NCI-H187 treated with DMSO at 0.1 percent for 48 hours (cell line): ENCODE results near the gene ADD1.

Source experiments
- DNase-seq: peaks from one replicate; lab custom pipeline; 2025; lab: John Stamatoyannopoulos, UW

Gene ADD1

DNA sequence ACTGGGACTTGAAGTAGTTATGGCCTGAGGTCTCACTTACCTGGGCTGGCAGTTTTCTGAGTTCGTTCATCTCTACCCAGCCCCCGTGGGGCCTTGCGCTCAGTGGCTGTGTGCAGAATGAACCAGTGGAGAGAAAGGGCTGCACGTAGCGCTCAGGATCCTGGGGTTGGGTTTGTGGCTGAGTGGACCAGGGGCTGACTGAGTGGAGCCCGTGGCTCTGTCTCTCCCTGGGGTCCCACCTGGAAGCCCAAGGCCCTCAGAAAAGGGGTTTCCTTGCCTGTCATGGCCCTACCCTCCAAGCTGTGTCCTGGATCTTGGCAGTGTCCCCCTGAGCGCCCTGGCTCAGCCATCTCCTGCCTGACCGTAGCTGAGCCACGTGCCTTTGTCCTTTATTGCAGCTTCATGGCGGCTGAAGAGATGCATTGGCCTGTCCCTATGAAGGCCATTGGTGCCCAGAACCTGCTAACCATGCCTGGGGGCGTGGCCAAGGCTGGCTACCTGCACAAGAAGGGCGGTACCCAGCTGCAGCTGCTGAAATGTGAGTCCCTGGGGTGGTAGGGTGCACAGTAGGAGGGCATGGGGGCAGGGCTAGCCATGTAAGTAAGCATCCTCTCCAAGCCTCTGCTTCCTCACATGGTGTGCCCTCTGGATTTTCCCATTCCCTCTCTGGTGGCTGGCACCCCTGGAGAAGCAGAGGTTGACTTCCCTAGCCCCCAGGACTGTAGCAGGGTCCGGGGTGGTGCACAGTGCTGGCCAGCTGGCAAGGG, 23.2 kb upstream of the ADD1 start:
- peak; percentile 29 for DNase-seq

- no peak for DNase-seq
These were observed 21.0 kb upstream of the ADD1 start for GRCh38 chr4:2822461-2823300.

DNA sequence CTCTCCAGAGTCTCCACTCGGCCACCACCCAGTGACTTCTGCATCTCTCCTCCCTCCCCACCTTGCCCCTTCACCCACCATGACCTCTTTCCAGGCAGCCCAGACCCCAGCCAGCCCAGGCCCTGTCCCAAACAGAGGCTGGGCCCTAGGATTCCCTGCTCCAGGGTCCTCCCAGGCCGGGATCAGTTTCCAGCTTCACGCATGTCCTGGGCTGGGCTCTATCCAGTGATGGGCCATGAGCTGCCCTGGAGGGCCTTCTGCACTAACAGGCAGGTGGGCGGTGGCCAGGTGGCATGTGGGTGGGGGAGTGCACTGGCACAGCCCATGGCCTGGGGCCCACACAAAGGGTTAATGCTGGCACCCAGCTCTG, 20.4 kb upstream of the ADD1 start:
- no peak for DNase-seq

GRCh38 chr4:2823671-2824328, 19.8 kb upstream of the ADD1 start:
- no peak for DNase-seq

DNA sequence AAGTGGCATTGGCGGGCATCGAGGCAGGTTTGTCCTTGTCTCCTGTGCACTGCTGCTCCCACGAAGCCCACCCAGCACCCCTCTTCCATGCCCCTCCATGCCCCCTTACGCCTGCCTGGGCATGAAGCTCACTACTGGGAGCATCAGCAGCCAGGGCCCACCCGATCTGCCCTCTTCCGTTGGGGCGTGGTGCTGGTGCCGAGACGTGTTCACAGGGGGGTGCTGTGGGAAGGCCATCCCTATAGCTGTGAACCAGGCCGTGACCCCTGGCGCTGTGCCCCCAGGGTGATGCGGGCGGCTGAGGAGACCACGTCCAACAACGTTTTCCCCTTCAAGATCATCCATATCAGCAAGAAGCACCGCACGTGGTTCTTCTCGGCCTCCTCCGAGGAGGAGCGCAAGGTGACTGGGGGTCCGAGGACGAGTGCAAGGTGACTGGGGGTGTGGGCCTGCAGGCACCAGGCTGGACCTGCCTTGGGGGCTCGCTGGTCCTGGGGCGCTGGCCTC, 19.3 kb upstream of the ADD1 start:
- no peak for DNase-seq

DNA sequence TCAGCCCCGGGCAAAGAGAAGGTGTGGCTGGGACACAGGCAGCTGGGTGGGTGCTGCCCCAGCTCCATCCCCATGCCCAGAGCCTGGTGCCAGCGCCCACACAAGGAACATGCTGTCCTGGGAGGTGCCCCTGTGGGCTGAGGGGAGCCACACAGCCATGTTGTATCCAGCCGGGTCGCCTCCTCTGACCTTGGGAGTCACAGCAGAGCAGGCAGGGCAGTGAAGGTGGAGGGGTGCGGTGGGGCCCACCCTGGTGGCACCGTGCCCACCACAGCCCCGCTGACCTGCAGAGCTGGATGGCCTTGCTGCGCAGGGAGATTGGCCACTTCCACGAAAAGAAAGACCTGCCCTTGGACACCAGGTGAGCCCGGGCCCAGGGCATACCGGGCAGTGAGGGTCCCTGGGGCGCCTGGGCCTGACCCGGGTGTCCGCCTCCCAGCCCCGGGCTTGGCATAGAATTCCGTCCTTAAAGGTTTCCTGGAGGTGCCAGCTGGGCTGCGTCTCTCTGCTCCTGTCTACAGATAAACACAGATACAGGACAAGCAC, 18.7 kb upstream of the ADD1 start:
- DNase-seq: no peak

- DNase-seq: no peak
These were observed 17.9 kb upstream of the ADD1 start for GRCh38 chr4:2825740-2826139.

- DNase-seq: no peak
These were observed 16.4 kb upstream of the ADD1 start for GRCh38 chr4:2827071-2827873.

GRCh38 chr4:2827874-2828751, 15.5 kb upstream of the ADD1 start:
- no peak for DNase-seq

- no peak for DNase-seq
These were observed 14.9 kb upstream of the ADD1 start for GRCh38 chr4:2828758-2829181.

- DNase-seq: no peak
These were observed 14.2 kb upstream of the ADD1 start for GRCh38 chr4:2829321-2829932.

GRCh38 chr4:2829933-2830451, 13.7 kb upstream of the ADD1 start:
- DNase-seq: no peak

DNA sequence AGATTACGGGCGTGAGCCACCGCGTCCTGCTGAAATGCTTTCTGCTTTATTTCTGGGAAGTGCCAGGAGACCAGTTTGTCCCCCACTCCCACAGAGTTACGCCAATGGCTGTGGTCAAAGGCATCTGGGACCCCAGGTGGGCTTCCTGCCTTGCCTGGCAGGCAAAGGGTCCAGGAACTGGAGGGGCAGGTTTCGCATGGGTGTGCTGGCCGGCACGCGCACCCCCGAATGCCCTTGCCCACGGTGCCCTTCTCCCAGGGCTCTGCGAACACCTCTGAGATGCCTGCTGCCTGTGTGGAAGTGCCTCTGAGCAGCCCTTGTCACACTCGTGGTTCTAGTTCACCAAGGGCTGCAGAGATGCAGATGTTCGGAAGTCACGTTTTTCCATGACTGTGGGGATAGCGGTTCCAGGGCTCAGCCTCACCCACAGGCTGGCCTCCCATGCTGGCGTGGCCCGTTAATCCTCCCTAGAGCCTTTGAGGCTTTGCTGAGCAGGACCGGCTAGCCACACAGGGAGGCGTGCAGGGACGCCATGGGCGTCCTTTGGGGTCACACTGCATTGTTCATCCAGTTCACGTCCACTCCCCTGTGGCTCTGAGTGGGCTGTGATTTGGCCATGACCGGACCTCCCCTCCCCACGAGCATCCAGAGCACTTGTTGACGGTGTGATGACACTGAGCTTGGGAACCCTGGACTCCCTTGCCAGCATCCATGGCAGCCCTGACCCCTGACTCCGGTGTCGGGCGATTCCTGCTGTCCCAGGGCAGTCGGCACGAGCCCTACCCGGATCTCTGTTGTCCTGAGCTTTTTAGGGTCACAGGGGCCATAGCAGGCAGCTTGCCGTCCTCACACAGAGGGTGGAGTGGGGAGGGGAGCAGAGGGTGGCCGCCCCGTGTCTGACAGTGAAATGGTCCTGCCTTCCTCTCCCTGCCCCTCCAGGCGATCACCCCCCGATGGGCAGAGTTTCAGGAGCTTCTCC, 12.7 kb upstream of the ADD1 start:
- no peak for DNase-seq

DNA sequence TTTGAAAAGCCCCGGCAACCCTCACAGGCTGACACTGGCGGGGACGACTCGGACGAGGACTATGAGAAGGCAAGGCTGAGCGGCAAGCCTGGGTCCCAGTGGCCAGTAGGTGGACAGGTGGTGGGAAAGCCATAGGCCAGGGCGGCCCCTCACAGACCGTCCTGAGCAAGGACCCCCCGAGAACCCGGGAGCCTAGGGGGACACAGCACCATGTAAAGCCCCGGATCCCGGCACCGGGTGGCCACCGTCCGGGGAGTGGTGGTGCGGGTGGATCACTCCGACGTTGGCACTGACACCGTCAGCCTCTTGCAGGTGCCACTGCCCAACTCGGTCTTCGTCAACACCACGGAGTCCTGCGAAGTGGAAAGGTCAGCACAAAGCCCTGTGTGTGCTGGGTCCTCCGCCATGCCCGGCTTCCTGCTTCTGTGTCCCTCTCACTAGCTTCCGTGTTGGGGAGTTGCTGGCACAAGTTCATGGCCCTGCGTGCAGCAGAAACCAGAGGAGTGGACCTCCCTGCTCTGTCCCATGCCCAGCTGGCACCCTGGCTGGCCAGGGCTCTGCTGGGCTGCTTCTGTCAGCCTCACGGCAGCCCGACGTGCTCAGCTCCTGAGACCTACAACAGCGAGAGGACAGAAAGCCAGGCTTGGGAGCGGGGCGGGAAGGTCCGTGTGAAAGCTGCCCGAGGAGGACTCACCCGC, 11.9 kb upstream of the ADD1 start:
- no peak for DNase-seq

GRCh38 chr4:2832309-2832980, 11.2 kb upstream of the ADD1 start:
- no peak for DNase-seq

DNA sequence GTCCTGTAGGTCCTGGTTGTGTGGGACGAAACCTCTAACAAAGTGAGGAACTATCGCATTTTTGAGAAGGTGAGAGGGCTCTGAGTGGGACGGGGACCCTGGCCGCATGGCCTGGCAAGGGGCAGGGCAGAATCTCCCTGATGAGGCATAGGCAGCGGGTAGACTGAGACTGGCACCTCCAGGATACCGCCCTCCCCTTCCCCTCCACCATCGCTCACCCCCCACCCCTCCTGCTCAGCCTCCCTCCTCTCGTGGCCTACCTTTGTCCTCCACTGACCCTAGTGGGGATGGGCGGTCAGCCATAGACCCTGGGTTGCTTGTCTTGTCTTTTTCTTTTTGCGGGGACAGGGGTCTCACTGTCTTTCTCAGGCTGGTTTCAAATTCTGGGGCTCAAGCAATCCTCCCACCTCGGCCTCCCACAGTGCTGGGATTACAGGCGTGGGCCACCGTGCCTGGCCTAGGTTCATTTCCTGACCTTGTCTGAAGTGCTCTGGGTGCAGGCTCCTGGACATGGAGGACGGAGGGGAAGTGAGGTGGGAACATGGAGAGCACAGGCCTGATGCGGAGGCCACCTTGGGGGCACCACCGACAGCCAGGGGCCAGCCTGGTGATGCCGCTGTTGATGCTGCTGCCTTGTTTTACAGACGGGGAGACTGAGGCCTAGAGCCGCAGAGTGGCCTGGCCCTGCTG, 10.5 kb upstream of the ADD1 start:
- no peak for DNase-seq

- DNase-seq: no peak
These were observed 10.0 kb upstream of the ADD1 start for GRCh38 chr4:2833671-2834000.
